ENCODE data around the gene ADGRE3.

DNA sequence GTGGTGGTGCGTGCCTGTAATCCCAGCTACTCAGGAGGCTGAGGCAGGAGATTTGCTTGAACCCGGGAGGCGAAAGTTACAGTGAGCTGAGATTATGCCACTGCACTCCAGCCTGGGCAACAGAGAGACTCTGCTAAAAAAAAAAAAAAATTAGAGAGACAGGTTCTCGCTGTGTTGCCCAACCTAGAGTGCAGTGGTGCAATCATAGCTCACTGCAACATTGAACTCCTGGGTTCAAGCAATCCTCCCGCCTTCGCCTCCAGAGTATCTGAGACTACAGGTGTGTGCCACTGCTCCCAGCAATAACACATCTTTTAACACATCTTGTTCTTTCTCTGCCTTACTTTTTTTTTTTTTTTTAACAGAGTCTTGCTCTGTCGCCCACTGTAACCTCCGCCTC lies 59.0 kb downstream of the ADGRE3 start:
- TF ChIP-seq CEBPB (IDR thresholded peaks at IDR 0.05; ENCODE audit: low read depth, low read length) = no peak
- TF ChIP-seq, protein P1, sequence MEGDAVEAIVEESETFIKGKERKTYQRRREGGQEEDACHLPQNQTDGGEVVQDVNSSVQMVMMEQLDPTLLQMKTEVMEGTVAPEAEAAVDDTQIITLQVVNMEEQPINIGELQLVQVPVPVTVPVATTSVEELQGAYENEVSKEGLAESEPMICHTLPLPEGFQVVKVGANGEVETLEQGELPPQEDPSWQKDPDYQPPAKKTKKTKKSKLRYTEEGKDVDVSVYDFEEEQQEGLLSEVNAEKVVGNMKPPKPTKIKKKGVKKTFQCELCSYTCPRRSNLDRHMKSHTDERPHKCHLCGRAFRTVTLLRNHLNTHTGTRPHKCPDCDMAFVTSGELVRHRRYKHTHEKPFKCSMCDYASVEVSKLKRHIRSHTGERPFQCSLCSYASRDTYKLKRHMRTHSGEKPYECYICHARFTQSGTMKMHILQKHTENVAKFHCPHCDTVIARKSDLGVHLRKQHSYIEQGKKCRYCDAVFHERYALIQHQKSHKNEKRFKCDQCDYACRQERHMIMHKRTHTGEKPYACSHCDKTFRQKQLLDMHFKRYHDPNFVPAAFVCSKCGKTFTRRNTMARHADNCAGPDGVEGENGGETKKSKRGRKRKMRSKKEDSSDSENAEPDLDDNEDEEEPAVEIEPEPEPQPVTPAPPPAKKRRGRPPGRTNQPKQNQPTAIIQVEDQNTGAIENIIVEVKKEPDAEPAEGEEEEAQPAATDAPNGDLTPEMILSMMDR (IDR thresholded peaks at IDR 0.05; ENCODE audit: control extremely low read depth in 1 of 3, insufficient read depth in 1 of 3, low read depth in 1 of 3, low read length in 3 of 3) = no peak
- no peak for TF ChIP-seq POLR2AphosphoS5 (IDR thresholded peaks at IDR 0.05; ENCODE audit: low read depth, low read length)
- TF ChIP-seq, protein P2, sequence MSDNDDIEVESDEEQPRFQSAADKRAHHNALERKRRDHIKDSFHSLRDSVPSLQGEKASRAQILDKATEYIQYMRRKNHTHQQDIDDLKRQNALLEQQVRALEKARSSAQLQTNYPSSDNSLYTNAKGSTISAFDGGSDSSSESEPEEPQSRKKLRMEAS (IDR thresholded peaks at IDR 0.05) = no peak
- TF ChIP-seq KDM5A (IDR thresholded peaks at IDR 0.05; ENCODE audit: low read length) = no peak
- TF ChIP-seq POLR2A (IDR thresholded peaks at IDR 0.05; ENCODE audit: control extremely low read depth in 1 of 2, low read depth in 2 of 2, low read length in 2 of 2) = no peak
- TF ChIP-seq RAD21 (IDR thresholded peaks at IDR 0.05 in 1 of 2, conservative IDR thresholded peaks at IDR 0.05 in 1 of 2; ENCODE audit: low read depth in 2 of 2, low read length in 2 of 2) = no peak
- TF ChIP-seq BACH1 (IDR thresholded peaks at IDR 0.05; ENCODE audit: low read length) = no peak
- TF ChIP-seq, protein P3, sequence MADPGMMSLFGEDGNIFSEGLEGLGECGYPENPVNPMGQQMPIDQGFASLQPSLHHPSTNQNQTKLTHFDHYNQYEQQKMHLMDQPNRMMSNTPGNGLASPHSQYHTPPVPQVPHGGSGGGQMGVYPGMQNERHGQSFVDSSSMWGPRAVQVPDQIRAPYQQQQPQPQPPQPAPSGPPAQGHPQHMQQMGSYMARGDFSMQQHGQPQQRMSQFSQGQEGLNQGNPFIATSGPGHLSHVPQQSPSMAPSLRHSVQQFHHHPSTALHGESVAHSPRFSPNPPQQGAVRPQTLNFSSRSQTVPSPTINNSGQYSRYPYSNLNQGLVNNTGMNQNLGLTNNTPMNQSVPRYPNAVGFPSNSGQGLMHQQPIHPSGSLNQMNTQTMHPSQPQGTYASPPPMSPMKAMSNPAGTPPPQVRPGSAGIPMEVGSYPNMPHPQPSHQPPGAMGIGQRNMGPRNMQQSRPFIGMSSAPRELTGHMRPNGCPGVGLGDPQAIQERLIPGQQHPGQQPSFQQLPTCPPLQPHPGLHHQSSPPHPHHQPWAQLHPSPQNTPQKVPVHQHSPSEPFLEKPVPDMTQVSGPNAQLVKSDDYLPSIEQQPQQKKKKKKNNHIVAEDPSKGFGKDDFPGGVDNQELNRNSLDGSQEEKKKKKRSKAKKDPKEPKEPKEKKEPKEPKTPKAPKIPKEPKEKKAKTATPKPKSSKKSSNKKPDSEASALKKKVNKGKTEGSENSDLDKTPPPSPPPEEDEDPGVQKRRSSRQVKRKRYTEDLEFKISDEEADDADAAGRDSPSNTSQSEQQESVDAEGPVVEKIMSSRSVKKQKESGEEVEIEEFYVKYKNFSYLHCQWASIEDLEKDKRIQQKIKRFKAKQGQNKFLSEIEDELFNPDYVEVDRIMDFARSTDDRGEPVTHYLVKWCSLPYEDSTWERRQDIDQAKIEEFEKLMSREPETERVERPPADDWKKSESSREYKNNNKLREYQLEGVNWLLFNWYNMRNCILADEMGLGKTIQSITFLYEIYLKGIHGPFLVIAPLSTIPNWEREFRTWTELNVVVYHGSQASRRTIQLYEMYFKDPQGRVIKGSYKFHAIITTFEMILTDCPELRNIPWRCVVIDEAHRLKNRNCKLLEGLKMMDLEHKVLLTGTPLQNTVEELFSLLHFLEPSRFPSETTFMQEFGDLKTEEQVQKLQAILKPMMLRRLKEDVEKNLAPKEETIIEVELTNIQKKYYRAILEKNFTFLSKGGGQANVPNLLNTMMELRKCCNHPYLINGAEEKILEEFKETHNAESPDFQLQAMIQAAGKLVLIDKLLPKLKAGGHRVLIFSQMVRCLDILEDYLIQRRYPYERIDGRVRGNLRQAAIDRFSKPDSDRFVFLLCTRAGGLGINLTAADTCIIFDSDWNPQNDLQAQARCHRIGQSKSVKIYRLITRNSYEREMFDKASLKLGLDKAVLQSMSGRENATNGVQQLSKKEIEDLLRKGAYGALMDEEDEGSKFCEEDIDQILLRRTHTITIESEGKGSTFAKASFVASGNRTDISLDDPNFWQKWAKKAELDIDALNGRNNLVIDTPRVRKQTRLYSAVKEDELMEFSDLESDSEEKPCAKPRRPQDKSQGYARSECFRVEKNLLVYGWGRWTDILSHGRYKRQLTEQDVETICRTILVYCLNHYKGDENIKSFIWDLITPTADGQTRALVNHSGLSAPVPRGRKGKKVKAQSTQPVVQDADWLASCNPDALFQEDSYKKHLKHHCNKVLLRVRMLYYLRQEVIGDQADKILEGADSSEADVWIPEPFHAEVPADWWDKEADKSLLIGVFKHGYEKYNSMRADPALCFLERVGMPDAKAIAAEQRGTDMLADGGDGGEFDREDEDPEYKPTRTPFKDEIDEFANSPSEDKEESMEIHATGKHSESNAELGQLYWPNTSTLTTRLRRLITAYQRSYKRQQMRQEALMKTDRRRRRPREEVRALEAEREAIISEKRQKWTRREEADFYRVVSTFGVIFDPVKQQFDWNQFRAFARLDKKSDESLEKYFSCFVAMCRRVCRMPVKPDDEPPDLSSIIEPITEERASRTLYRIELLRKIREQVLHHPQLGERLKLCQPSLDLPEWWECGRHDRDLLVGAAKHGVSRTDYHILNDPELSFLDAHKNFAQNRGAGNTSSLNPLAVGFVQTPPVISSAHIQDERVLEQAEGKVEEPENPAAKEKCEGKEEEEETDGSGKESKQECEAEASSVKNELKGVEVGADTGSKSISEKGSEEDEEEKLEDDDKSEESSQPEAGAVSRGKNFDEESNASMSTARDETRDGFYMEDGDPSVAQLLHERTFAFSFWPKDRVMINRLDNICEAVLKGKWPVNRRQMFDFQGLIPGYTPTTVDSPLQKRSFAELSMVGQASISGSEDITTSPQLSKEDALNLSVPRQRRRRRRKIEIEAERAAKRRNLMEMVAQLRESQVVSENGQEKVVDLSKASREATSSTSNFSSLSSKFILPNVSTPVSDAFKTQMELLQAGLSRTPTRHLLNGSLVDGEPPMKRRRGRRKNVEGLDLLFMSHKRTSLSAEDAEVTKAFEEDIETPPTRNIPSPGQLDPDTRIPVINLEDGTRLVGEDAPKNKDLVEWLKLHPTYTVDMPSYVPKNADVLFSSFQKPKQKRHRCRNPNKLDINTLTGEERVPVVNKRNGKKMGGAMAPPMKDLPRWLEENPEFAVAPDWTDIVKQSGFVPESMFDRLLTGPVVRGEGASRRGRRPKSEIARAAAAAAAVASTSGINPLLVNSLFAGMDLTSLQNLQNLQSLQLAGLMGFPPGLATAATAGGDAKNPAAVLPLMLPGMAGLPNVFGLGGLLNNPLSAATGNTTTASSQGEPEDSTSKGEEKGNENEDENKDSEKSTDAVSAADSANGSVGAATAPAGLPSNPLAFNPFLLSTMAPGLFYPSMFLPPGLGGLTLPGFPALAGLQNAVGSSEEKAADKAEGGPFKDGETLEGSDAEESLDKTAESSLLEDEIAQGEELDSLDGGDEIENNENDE (IDR thresholded peaks at IDR 0.05; ENCODE audit: insufficient replicate concordance, low read length) = no peak
- no peak for TF ChIP-seq JUN (IDR thresholded peaks at IDR 0.05; ENCODE audit: low read depth, low read length)
- TF ChIP-seq HDAC2 (IDR thresholded peaks at IDR 0.05; ENCODE audit: borderline replicate concordance in 1 of 2, low read depth in 2 of 2, low read length in 2 of 2) = no peak
- no peak for TF ChIP-seq YY1 (IDR thresholded peaks at IDR 0.05; ENCODE audit: low read depth, low read length)
- no peak for TF ChIP-seq JUND (IDR thresholded peaks at IDR 0.05; ENCODE audit: low read length)
